Testis (tissue), 5 donors: ENCODE data around the gene KRT72. TPM values are rescaled to one million over a fixed set of nuclear protein-coding genes. Genes with fewer than 3 reads are reported as not detected.
A peak's percentile ranks its signal among the peaks of the same experiment; 100 is the strongest.

Source experiments
- DNase-seq: peaks from one replicate; pipeline ENCODE4 v3.0.0-alpha.2; 2019
- H3K27ac ChIP-seq, 2 donors: fragments of 200-600 bp; sonication (generic); one replicate each; pipeline ENCODE4 v1.5.1; 2019
- H3K27me3 ChIP-seq: fragments of 200-600 bp; sonication (generic); one replicate; pipeline ENCODE4 v1.5.1; 2019
- H3K36me3 ChIP-seq: fragments of 200-600 bp; sonication (generic); one replicate; pipeline ENCODE4 v1.5.1; 2017; ENCODE audit warnings: low read depth; ENCODE audit errors: missing control alignments
- H3K4me1 ChIP-seq: fragments of 200-600 bp; sonication (generic); one replicate; pipeline ENCODE4 v1.5.1; 2019
- H3K4me3 ChIP-seq, 2 donors: fragments of 200-600 bp; sonication (generic); one replicate each; pipeline ENCODE4 v1.5.1; 2017 to 2019
- H3K9me3 ChIP-seq: fragments of 200-600 bp; sonication (generic); one replicate; pipeline ENCODE4 v1.5.1; 2017
- POLR2A ChIP-seq: fragments of 450-650 bp; IDR thresholded peaks from one replicate; pipeline ENCODE4 v1.6.1; 2017; ENCODE audit warnings: antibody characterized with exemption, mild to moderate bottlenecking, moderate library complexity
- WGBS, 2 donors: methylation state at CpG; one replicate each; pipeline ENCODE4 v1.1.5; 2018; 5-methylcytosine and 5-hydroxymethylcytosine counted together
- intact Hi-C: fragments of 100-400 bp; cut with DNase I; formaldehyde crosslinking; loops from one replicate; pipeline ENCODE4 v1.15.1; 2023; ENCODE audit warnings: low total_unique reads
- long read RNA-seq, 2 donors: transcript quantifications; one replicate each; lab custom pipeline, GENCODE V29; 2026
- polyA plus RNA-seq: library from polyadenylated mRNA; stranded (reverse); fragments of 350-450 nt; fragmentation: Illumina TruSeq; extraction: RNeasy Lipid Tissue Mini Kit (QIAGEN cat#74804); gene quantifications from one replicate; pipeline ENCODE4 v1.2.3, GENCODE V29; 2014; ENCODE audit warnings: low read depth, low replicate concordance; ENCODE audit not compliant: insufficient read depth
- total RNA-seq, 2 donors: library from RNA; depleted of rRNA; stranded (reverse); fragments of >200 nt; gene quantifications; one replicate each; pipeline ENCODE4 v1.2.3, GENCODE V29; 2016
- TF ChIP-seq, protein P1 (sequence below), 3 experiments: fragments of 450-650 bp in 2 of 3; fragments of 200-600 bp in 1 of 3; sonication (generic) in 1 of 3; IDR thresholded peaks; one replicate each; pipeline ENCODE4 v1.5.1; 2016 to 2019; ENCODE audit warnings: antibody characterized with exemption in 3 of 3, mild to moderate bottlenecking in 2 of 3, moderate library complexity in 1 of 3

KRT72 gene
- total RNA-seq (10 to 100 TPM; 11.7 to 16.5 TPM), polyA plus RNA-seq (85.0 TPM)
- long read RNA-seq, donor 1: 0 reads
- long read RNA-seq, donor 2: 0 reads

DNA sequence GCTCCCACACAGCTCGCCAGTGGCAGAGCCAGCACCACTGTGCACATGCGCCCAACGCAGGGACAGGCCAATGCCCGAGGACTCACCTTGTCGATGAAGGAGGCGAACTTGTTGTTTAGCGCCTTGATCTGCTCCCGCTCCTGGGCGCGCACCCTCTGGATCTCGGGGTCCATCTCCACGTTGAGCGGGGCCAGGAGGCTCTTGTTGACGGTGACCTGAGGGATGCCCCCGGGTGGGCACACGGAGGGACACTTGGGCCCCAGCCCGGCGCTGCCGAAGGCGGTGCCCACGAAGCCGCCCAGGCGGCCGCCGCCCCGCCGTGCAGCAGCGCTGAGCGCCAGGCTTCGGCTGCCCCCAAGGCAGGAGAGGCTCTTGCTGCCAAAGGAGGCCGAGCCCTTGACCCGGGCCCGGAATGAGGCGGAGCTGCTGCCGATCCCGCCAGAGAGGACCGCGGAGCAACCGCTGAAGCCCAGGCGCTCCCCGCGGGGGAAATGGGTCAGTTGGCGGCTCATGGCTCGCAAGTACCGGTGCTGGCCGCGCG, at the start of gene KRT72:
TSS of gene KRT72 (minus strand) at position 523 of the 541 bp plus-strand sequence. CDS start at position 512, 11 bp downstream.
- Histone ChIP-seq H3K9me3 (no peaks in the 10 kb centered on the region), H3K4me3 (peak within 1 kb of the TSS in 1 of 2 donors; percentile 41), H3K27ac (no peak within 1 kb of the TSS), H3K4me1 (peaks cover 5% of the 10 kb centered on the region), H3K27me3 (no peaks in the 10 kb centered on the region), H3K36me3 (no peaks in the 10 kb centered on the region)
- 32 to 60% methylated on average over 1 to 32 of the region's 48 CpGs for WGBS, 2 donors
- peak; percentile 18 for DNase-seq
- TF ChIP-seq, protein P1, sequence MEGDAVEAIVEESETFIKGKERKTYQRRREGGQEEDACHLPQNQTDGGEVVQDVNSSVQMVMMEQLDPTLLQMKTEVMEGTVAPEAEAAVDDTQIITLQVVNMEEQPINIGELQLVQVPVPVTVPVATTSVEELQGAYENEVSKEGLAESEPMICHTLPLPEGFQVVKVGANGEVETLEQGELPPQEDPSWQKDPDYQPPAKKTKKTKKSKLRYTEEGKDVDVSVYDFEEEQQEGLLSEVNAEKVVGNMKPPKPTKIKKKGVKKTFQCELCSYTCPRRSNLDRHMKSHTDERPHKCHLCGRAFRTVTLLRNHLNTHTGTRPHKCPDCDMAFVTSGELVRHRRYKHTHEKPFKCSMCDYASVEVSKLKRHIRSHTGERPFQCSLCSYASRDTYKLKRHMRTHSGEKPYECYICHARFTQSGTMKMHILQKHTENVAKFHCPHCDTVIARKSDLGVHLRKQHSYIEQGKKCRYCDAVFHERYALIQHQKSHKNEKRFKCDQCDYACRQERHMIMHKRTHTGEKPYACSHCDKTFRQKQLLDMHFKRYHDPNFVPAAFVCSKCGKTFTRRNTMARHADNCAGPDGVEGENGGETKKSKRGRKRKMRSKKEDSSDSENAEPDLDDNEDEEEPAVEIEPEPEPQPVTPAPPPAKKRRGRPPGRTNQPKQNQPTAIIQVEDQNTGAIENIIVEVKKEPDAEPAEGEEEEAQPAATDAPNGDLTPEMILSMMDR (IDR thresholded peaks at IDR 0.05): no peak
- intact Hi-C loops: no loop called here

GRCh38 chr12:52650520-52651081, 49.3 kb upstream of the KRT72 start:
- H3K9me3 ChIP-seq: no peaks in the 10 kb centered on the region
- no peaks in the 10 kb centered on the region for H3K36me3 ChIP-seq
- H3K4me1 ChIP-seq: no peaks in the 10 kb centered on the region
- intact Hi-C loops: no loop called here
- peak; percentile 23 for DNase-seq
- TF ChIP-seq POLR2A: no peak
- TF ChIP-seq, protein P1 (IDR thresholded peaks at IDR 0.05): no peak
- no peaks in the 10 kb centered on the region for H3K27me3 ChIP-seq
- H3K4me3 ChIP-seq: no peak overlapping the region
- 60 to 70% methylated on average over 12 of the region's 12 CpGs for WGBS, 2 donors
- H3K27ac ChIP-seq: no peak overlapping the region

- no peaks in the 10 kb centered on the region for H3K36me3 ChIP-seq
- H3K4me3 ChIP-seq: no peak overlapping the region
- intact Hi-C loops: no loop called here
- 74 to 87% methylated on average over 6 of the region's 6 CpGs for WGBS, 2 donors
- no peaks in the 10 kb centered on the region for H3K4me1 ChIP-seq
- no peak for DNase-seq
- no peak overlapping the region for H3K27ac ChIP-seq
- H3K27me3 ChIP-seq: no peaks in the 10 kb centered on the region
- no peaks in the 10 kb centered on the region for H3K9me3 ChIP-seq
- no peak for TF ChIP-seq POLR2A
Measured at GRCh38 chr12:52649066-52649465, 47.8 kb upstream of the KRT72 start.

DNA sequence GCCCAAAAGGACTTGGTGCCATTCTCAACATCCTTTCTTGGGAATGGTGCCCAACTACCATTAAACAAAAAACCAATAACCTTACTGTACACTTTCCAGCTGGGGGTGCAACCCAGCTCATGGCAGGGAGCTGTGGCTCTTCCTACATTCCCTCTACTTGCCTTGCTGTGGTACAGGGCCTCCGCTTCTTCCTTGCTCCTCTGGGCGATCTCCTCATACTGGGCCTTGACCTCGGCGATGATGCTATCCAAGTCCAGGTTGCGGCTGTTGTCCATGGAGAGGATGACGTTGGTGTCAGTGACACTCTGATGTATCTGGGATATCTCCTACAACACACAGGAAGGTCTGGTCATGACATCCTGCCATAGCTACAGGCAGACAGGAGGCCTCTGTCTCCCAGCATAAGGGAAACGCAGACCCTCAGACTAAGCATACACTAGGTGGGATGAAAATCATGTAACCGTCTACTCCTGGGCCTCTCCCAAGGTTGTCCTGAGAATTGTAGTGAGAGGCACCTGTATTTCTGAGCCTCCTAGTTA, 46.8 kb upstream of the KRT72 start:
- 96 to 99% methylated on average over 7 to 8 of the region's 8 CpGs for WGBS, 2 donors
- no peaks in the 10 kb centered on the region for H3K27me3 ChIP-seq
- no peak for DNase-seq

GRCh38 chr12:52647601-52648000, 46.3 kb upstream of the KRT72 start:
- DNase-seq: no peak
- H3K4me1 ChIP-seq: no peaks in the 10 kb centered on the region
- H3K4me3 ChIP-seq: no peak overlapping the region
- H3K36me3 ChIP-seq: no peaks in the 10 kb centered on the region
- no peak overlapping the region for H3K27ac ChIP-seq
- H3K9me3 ChIP-seq: no peaks in the 10 kb centered on the region
- 92 to 93% methylated on average over 9 of the region's 9 CpGs for WGBS, 2 donors
- no peaks in the 10 kb centered on the region for H3K27me3 ChIP-seq
- intact Hi-C loops: no loop called here
- TF ChIP-seq, protein P1 (IDR thresholded peaks at IDR 0.05): no peak
- no peak for TF ChIP-seq POLR2A

More for the DNA sequence above, 46.8 kb upstream of the KRT72 start:
- Histone ChIP-seq H3K4me3 (no peak overlapping the region), H3K4me1 (no peaks in the 10 kb centered on the region), H3K36me3 (no peaks in the 10 kb centered on the region), H3K27ac (no peak overlapping the region), H3K9me3 (no peaks in the 10 kb centered on the region)
- intact Hi-C loops: no loop called here
- TF ChIP-seq, protein P1 (IDR thresholded peaks at IDR 0.05): no peak
- TF ChIP-seq POLR2A: no peak
